Right cardiac atrium (tissue), 5 donors: ENCODE results near the gene NUDT3. TPM values are rescaled to one million over a fixed set of nuclear protein-coding genes. Genes with fewer than 3 reads are reported as not detected.

Experiments
- ATAC-seq, 2 donors: fragments of 200-7000 bp; cut with Tn5 transposase; one replicate each; pipeline versions ENCODE4 v1.8.0 to v1.9.1; 2020; ENCODE audit warnings: moderate library complexity in 2 of 2, mild to moderate bottlenecking in 1 of 2
- DNase-seq, 3 donors: peaks; one replicate each; pipeline ENCODE4 v3.0.0-alpha.2; 2020
- H3K27ac ChIP-seq: one replicate; pipeline ENCODE4 v1.5.1; 2013; ENCODE audit warnings: mild to moderate bottlenecking, low read length, control low read depth, moderate library complexity
- H3K27me3 ChIP-seq: one replicate; pipeline ENCODE4 v1.6.1; 2013; ENCODE audit not compliant: control insufficient read depth, insufficient read depth
- H3K4me1 ChIP-seq: one replicate; pipeline ENCODE4 v1.6.1; 2013; ENCODE audit warnings: low read length; ENCODE audit not compliant: control insufficient read depth, insufficient read depth
- H3K4me3 ChIP-seq: one replicate; pipeline ENCODE4 v1.5.1; 2013; ENCODE audit warnings: low read length, control low read depth
- H3K9me3 ChIP-seq: one replicate; pipeline ENCODE4 v1.6.1; 2013; ENCODE audit warnings: low read length; ENCODE audit not compliant: control insufficient read depth
- WGBS: extraction: QIAGEN DNeasy Blood & Tissue Kit; methylation state at CpG from one replicate; pipeline ENCODE4 v1.1.7; 2013; 5-methylcytosine and 5-hydroxymethylcytosine counted together
- intact Hi-C, 4 donors: fragments of 100-400 bp; cut with DNase I; formaldehyde crosslinking; loops; one replicate each; pipeline versions ENCODE4 v1.11.0 to v1.14.0; 2022 to 2023
- polyA plus RNA-seq: library from polyadenylated mRNA; stranded (reverse); fragments of 200-250 nt; gene quantifications from one replicate; pipeline ENCODE4 v1.2.3, GENCODE V29; 2013
- total RNA-seq, 4 donors: library from RNA; stranded (reverse); fragmentation: NEBNext Ultra II Directional; extraction: Animal tissue kit (Norgen Biotek cat#: 25700); gene quantifications; one replicate each; pipeline ENCODE4 v1.2.1, GENCODE V29; 2021
- donor health status: healthy with polysubstance abuse.
- donor health status: DM: no; HTN: yes; CAD: no.
- donor health status: DM: no; HTN: no; CAD: no.
- donor health status: DM: no; HTN: yes; CAD: no; lungs with severe emphysema.
- donor health status: DM: yes; HTN: yes; CAD: no.

NUDT3 gene
- total and polyA plus RNA-seq, 5 donors: 22.0 to 67.1 (median 51.5) TPM

DNA sequence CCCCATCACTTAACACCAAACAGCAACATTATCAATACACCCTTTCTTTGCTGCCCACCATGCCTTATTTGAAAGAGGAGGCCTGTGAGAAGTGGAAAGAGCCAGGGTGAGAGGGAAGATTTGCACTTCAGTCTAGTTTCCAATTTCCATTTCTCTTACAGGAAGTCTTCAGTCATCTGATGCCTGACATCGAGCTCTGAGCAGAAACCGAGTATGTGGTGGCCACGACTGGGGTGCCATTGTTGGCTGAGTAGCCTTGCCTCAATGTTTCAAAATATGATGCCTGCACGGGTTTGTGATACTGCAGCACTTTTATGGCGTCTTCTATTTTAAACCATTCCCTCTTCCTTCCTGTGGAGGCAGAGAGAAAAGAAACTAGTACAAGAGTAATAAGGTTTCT is 103.9 kb downstream of the NUDT3 start:
- H3K27ac ChIP-seq: peak overlapping the region; percentile 30
- 37% methylated on average over 5 of the region's 5 CpGs for WGBS
- DNase-seq: no peak

DNA sequence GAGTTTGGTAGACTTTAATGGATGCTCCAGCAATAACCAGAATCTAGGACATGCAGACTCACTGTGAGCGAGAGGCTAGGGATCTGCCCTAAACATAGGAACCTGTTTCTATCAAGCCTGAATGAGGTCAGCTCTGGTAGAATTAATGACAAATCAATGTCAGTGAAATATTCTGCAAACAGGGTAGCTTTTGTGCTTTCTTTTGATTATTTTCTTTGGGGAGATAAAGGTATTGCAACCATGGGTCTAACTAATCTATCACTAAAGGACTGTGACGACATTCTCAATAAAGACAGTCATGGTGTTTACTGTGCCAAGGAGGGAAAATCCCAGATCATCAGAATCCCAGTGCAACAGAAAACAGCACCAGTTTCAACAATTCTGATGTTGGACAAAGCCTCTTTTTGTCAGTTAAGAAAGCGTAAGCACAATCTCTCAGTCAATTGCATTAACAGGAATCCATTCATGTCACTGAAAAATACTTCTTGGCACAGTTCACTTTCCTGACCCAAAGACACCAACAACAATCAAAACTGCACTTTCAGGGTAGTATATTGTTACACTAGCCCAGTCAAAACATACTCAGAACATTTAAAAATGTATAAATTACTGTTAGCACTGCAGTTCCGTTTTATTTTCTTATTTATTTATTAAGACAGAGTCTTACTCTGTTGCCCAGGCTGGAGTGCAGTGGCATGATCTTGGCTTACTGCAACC is 106.9 kb downstream of the NUDT3 start:
- DNase-seq (no peak), ATAC-seq (no peak)
- Histone ChIP-seq H3K4me1 (peaks cover 4% of the 10 kb centered on the region), H3K27ac (no peak overlapping the region), H3K27me3 (no peaks in the 10 kb centered on the region), H3K4me3 (no peak overlapping the region), H3K9me3 (no peaks in the 10 kb centered on the region)
- intact Hi-C loops: no loop called here
- WGBS: 71% methylated on average over 4 of the region's 4 CpGs

More for the DNA sequence above, 103.9 kb downstream of the NUDT3 start:
- Histone ChIP-seq H3K27me3 (no peaks in the 10 kb centered on the region), H3K9me3 (no peaks in the 10 kb centered on the region), H3K4me1 (peaks cover 4% of the 10 kb centered on the region), H3K4me3 (no peak overlapping the region)
- intact Hi-C loops: no loop called here
- no peak for ATAC-seq

DNA sequence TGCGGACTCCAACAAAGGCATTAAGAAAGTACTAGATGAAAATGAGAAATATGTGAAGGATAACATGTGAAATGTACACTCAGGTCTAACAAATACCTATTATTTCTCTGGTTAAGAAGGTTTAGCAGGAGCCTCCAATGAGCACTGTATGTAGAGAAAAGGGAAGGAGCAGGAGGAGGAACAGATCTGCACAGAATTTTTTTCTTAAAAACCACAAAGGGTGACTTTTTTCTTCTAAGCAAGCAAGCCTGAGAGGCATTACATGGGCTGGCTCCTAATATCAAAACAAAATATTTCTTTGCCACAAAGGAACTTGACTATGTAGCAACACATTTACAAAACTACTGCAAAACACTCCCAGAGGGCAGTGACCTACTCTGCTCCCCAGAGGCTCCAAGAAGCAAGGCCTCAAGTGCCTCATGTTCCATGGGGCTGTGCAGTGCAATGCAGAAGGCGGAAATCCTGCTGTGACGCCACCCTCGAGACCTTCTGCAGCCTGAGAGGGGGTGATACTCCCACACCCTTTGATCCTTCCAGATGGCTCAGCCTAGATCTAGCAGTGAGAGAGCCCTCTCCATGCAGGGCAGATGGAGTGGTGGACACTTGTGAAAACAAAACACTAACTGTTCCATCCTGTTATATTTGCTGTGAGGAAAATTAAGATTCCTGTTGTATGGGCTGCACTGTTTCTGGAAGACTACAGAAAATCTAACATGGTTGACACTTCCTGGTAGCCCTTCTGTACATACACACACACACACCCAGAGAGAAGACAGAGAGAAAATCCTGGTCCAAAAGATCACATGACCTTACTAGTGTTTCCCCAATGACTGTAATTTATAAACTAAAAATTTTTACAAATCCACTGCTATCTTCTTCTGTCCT is 107.7 kb downstream of the NUDT3 start:
- intact Hi-C loops: no loop called here
- 76% methylated on average over 4 of the region's 4 CpGs for WGBS

DNA sequence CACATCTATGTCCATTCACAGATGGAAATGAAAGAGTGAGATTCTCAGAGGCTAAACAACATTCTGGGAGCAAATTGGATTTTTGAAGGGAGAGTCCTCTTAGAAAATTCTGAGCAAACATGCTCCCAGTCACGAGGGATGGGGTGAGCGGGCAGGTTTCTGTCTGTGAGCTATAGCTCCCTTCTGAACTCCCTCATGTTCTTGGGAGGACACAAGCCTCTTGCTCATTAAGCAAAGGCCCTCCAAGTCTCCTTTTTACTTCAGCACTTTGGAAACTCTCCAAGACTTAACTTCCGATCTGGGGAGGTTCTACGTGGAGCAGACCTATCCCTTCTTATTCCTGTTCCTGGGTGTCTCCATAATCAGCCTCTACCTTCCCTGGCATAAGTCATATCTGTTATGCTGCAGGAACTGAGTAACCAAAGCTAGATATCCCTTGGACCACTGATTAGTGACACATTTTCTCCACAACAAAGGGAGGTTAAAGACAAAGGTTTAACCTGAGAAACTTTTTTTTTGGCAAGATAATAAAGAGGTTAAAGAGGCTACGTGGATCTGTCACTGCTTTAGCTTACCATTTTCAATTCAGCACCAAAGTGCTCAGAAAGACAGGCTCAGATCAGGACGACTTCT is 110.7 kb downstream of the NUDT3 start:
- H3K27me3 ChIP-seq: no peaks in the 10 kb centered on the region
- peak in 1 of 2 donors; percentile 75 for ATAC-seq
- peaks cover 2% of the 10 kb centered on the region for H3K4me1 ChIP-seq
- DNase-seq: no peak
- WGBS: 73% methylated on average over 6 of the region's 6 CpGs
- H3K4me3 ChIP-seq: no peak overlapping the region
- no peaks in the 10 kb centered on the region for H3K9me3 ChIP-seq
- intact Hi-C loops: no loop called here
- H3K27ac ChIP-seq: no peak overlapping the region

More for the DNA sequence above, 107.7 kb downstream of the NUDT3 start:
- Histone ChIP-seq H3K4me1 (peaks cover 4% of the 10 kb centered on the region), H3K27ac (no peak overlapping the region), H3K4me3 (no peak overlapping the region), H3K9me3 (no peaks in the 10 kb centered on the region), H3K27me3 (no peaks in the 10 kb centered on the region)
- DNase-seq (peak; percentile 48 to 78 (median 75)), ATAC-seq (peak; percentile 69 to 80)

- peaks cover 4% of the 10 kb centered on the region for H3K4me1 ChIP-seq
- WGBS: 76% methylated on average over 4 of the region's 4 CpGs
These were observed 112.3 kb downstream of the NUDT3 start for GRCh38 chr6:34280216-34280615.

DNA sequence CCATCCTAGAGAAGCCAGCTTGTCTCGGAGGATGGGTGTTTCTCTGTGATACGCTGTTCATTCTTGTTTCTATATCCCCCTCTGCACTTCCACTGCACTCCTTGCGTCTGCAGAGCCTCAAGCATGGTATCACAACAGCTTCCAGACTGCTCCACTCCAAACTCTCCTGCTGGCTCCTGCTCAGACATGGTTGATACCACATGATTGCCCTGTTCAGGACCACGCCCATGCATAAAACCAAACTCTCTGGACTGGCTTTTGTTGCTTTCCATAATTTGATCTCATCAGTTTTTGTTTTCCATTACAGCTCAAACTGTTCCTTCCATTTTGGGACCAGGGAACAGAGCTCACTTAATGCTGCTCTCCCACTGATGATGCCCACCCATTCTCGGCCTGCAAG is 113.6 kb downstream of the NUDT3 start:
- H3K27ac ChIP-seq: no peak overlapping the region
- no peak for ATAC-seq
- H3K27me3 ChIP-seq: no peaks in the 10 kb centered on the region
- H3K9me3 ChIP-seq: no peaks in the 10 kb centered on the region
- H3K4me1 ChIP-seq: peaks cover 5% of the 10 kb centered on the region
- 93% methylated on average over 5 of the region's 5 CpGs for WGBS
- intact Hi-C loops: no loop called here
- no peak overlapping the region for H3K4me3 ChIP-seq
- DNase-seq: no peak

More at GRCh38 chr6:34280216-34280615, 112.3 kb downstream of the NUDT3 start:
- Histone ChIP-seq H3K27me3 (no peaks in the 10 kb centered on the region), H3K9me3 (no peaks in the 10 kb centered on the region), H3K27ac (no peak overlapping the region), H3K4me3 (no peak overlapping the region)
- no peak for DNase-seq
- intact Hi-C loops: no loop called here
- no peak for ATAC-seq

- H3K27ac ChIP-seq: peak overlapping the region; percentile 49
- peaks cover 7% of the 10 kb centered on the region for H3K4me1 ChIP-seq
- intact Hi-C loops: no loop called here
- WGBS: 83% methylated on average over 4 of the region's 4 CpGs
- DNase-seq: no peak
- no peak for ATAC-seq
- H3K9me3 ChIP-seq: no peaks in the 10 kb centered on the region
- H3K27me3 ChIP-seq: no peaks in the 10 kb centered on the region
- no peak overlapping the region for H3K4me3 ChIP-seq
These were observed 114.7 kb downstream of the NUDT3 start for GRCh38 chr6:34277763-34278112.

DNA sequence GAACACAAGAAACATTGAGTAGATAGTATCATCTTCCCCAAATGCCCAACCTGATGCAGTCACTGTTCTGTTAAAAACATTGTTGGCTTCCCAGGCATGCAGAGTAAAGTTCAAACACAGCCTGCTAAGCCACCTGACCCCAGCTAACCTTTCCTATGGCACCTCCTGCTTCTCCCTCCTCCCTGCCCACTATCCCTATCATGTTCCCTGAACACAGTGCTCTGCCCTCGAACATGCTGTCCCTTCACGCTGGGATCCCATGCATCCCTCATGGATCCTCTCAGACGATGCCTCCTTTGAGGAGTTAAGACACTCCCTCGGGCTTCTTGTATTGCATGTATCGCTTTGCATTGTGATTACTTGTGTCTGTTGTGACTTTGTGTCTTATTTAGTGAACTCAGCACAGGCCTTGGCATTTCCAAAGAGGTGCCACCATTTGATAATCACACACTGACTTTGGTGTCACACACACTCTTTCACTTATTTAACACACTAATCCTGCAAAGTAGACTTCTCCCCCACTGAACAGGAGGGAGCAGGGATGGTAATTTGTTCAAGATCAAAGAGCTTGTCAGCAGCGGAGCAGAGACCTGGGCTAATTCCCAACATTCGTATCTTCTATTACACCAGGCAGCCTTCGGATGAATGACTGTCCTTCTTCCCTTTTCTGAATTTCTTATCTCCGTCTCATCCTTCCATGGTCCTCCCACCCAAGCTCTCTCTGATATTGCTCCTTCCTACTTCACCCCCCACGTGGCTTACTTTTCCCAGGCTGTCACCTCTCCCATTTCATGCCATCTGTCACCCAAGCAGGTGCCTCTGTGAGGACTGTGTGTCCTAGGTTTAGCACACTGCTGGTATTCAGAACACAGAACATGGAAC is 115.3 kb downstream of the NUDT3 start:
- DNase-seq: no peak
- intact Hi-C loops: no loop called here
- ATAC-seq: peak in 1 of 2 donors; percentile 58
- peak overlapping the region; percentile 49 for H3K27ac ChIP-seq
- peaks cover 7% of the 10 kb centered on the region for H3K4me1 ChIP-seq
- H3K9me3 ChIP-seq: no peaks in the 10 kb centered on the region
- WGBS: 61% methylated on average over 10 of the region's 10 CpGs
- no peaks in the 10 kb centered on the region for H3K27me3 ChIP-seq
- no peak overlapping the region for H3K4me3 ChIP-seq

- H3K4me1 ChIP-seq: peaks cover 7% of the 10 kb centered on the region
These were observed 116.3 kb downstream of the NUDT3 start for GRCh38 chr6:34276191-34276590.

DNA sequence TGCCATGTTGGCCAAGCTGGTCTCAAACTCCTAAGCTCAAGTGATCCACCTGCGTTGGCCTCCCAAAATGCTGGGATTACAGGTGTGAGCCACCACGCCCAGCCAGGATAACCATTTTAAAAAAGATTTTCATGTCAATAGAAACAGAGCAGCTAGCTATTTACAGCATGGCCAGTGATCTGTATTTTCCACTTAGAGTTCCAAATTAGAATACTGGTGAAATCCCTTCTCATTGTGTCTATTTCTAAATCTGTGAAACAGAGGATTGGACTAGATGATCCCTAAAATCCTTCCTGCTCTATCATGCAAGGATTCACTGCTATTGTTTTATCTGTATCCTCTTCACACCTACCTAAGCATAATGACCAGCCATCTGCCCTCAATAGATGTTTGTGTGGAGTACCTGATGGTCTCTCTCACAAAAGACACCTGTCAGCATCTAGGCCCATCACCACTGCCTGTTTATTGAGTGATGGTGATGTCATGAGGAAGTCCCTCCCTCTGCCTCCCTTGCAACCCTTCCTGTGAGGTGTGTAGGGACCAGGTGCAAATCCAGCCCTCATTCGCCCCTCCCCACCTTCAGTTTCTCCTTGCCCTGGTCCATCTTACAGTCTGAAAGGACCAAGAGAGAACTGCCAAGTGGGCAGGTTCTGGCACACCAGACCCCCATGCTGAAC is 117.2 kb downstream of the NUDT3 start:
- intact Hi-C loops: no loop called here
- ATAC-seq: no peak

More at GRCh38 chr6:34276191-34276590, 116.3 kb downstream of the NUDT3 start:
- no peak overlapping the region for H3K27ac ChIP-seq
- intact Hi-C loops: no loop called here
- no peak for DNase-seq
- WGBS: 96% methylated on average over 5 of the region's 5 CpGs
- no peak overlapping the region for H3K4me3 ChIP-seq
- ATAC-seq: no peak
- H3K9me3 ChIP-seq: no peaks in the 10 kb centered on the region
- H3K27me3 ChIP-seq: no peaks in the 10 kb centered on the region

More for the DNA sequence above, 117.2 kb downstream of the NUDT3 start:
- Histone ChIP-seq H3K4me3 (no peak overlapping the region), H3K4me1 (peaks cover 7% of the 10 kb centered on the region), H3K27me3 (no peaks in the 10 kb centered on the region), H3K27ac (no peak overlapping the region), H3K9me3 (no peaks in the 10 kb centered on the region)
- 91% methylated on average over 3 of the region's 3 CpGs for WGBS
- no peak for DNase-seq
